Measurements from ENCODE around the gene RNU7-1. TPM values are rescaled to one million over a fixed set of nuclear protein-coding genes. Genes with fewer than 3 reads are reported as not detected.

Gene RNU7-1
- total and polyA plus RNA-seq, 10 of the 15 experiments (the other 5 are each of a cell fraction or from before 2014, with no cell fraction given), result not detected

- ChIA-PET SMC1A (ENCODE audit: uncharacterized antibody, unreplicated experiment) (no interaction called here), RAD21 (ENCODE audit: unreplicated experiment) (no interaction called here), POLR2A (no interaction called here), CTCF (no interaction called here)
- Histone ChIP-seq H3K9ac (ENCODE audit: control insufficient read depth, insufficient read depth, low read length) (no peak overlapping the region), H3K4me1 (ENCODE audit: control insufficient read depth, insufficient read depth, low read length) (peaks cover under 1% of the 10 kb centered on the region; the same call in 1 of the 2 replicates), H2AFZ (ENCODE audit: control insufficient read depth, low read depth, low read length) (no peak overlapping the region), H3K9me3 (replicated peaks; ENCODE audit: control insufficient read depth, insufficient read depth, low read length) (no peaks in the 10 kb centered on the region), H3K27me3 (replicated peaks in 1 of 2; ENCODE audit: control insufficient read depth in 2 of 2, insufficient read depth in 2 of 2, low read length in 1 of 2) (no peaks in the 10 kb centered on the region), H3K36me3 (ENCODE audit: control insufficient read depth in 2 of 2, insufficient read depth in 2 of 2, low read length in 1 of 2) (peaks cover 17 to 34% of the 10 kb centered on the region in 2 experiments), H3K4me3 (no peak overlapping the region), H3K79me2 (ENCODE audit: control insufficient read depth, insufficient read depth, low read length) (no peaks in the 10 kb centered on the region), H3K4me2 (ENCODE audit: control insufficient read depth, insufficient read depth) (no peak overlapping the region), H3K27ac (ENCODE audit: control insufficient read depth, insufficient read depth) (no peak overlapping the region), H4K20me1 (ENCODE audit: control insufficient read depth, insufficient read depth) (no peaks in the 10 kb centered on the region)
- FAIRE-seq (no peak), DNase-seq (ENCODE audit: low read depth, low spot score) (no peak), ATAC-seq (no peak)
- TF ChIP-seq SMAD5 (IDR thresholded peaks at IDR 0.05; ENCODE audit: low read depth), result no peak
- TF ChIP-seq MEF2A (IDR thresholded peaks at IDR 0.05; ENCODE audit: insufficient read depth, low read depth, low read length), result no peak
- TF ChIP-seq TARDBP (IDR thresholded peaks at IDR 0.05; ENCODE audit: borderline replicate concordance), result no peak
- no peak for TF ChIP-seq ZNF687 (IDR thresholded peaks at IDR 0.05)
- TF ChIP-seq CBFB (IDR thresholded peaks at IDR 0.05; ENCODE audit: low read depth), result no peak
- no peak for TF ChIP-seq YY1 (IDR thresholded peaks at IDR 0.05; ENCODE audit: low read depth, low read length)
- TF ChIP-seq ZNF207 (IDR thresholded peaks at IDR 0.05; ENCODE audit: borderline replicate concordance), result no peak
- no peak for TF ChIP-seq SUPT20H (IDR thresholded peaks at IDR 0.05; ENCODE audit: borderline replicate concordance, control insufficient read depth, low read depth, low read length)
- no peak; the same call in 1 of the 2 replicates for TF ChIP-seq PML (IDR thresholded peaks at IDR 0.05; ENCODE audit: low read length)
- no peak for TF ChIP-seq BACH1 (IDR thresholded peaks at IDR 0.05; ENCODE audit: borderline replicate concordance)
- no peak for TF ChIP-seq JUND (IDR thresholded peaks at IDR 0.05; ENCODE audit: low read depth, low read length)
- no peak for TF ChIP-seq TCF7 (IDR thresholded peaks at IDR 0.05; ENCODE audit: borderline replicate concordance)
- no peak for TF ChIP-seq MYC (IDR thresholded peaks at IDR 0.05; ENCODE audit: insufficient read depth, insufficient read length, insufficient replicate concordance, low read length, severe bottlenecking)
- TF ChIP-seq, protein P1, sequence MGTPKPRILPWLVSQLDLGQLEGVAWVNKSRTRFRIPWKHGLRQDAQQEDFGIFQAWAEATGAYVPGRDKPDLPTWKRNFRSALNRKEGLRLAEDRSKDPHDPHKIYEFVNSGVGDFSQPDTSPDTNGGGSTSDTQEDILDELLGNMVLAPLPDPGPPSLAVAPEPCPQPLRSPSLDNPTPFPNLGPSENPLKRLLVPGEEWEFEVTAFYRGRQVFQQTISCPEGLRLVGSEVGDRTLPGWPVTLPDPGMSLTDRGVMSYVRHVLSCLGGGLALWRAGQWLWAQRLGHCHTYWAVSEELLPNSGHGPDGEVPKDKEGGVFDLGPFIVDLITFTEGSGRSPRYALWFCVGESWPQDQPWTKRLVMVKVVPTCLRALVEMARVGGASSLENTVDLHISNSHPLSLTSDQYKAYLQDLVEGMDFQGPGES (IDR thresholded peaks at IDR 0.05), result no peak
- no peak for TF ChIP-seq ZNF622 (IDR thresholded peaks at IDR 0.05)
- no TSS peak for BruUV-seq (replicated peaks)
- in situ Hi-C loops (cut with MboI), result no loop called here
- intact Hi-C loops (cut with micrococcal nuclease; ENCODE audit: unreplicated experiment), result no loop called here
These were observed 37.1 kb downstream of the RNU7-1 start for GRCh38 chr12:6980740-6981139.

Data from GM12878 (cell line).